ENCODE data around the gene LYRM1.
A peak's percentile ranks its signal among the peaks of the same experiment; 100 is the strongest.
"Not testable (repeated sequence)": the region's sequence is repeated elsewhere in the genome, so short reads cannot be mapped to it uniquely, and the experiment has no call there.

LYRM1 gene

DNA sequence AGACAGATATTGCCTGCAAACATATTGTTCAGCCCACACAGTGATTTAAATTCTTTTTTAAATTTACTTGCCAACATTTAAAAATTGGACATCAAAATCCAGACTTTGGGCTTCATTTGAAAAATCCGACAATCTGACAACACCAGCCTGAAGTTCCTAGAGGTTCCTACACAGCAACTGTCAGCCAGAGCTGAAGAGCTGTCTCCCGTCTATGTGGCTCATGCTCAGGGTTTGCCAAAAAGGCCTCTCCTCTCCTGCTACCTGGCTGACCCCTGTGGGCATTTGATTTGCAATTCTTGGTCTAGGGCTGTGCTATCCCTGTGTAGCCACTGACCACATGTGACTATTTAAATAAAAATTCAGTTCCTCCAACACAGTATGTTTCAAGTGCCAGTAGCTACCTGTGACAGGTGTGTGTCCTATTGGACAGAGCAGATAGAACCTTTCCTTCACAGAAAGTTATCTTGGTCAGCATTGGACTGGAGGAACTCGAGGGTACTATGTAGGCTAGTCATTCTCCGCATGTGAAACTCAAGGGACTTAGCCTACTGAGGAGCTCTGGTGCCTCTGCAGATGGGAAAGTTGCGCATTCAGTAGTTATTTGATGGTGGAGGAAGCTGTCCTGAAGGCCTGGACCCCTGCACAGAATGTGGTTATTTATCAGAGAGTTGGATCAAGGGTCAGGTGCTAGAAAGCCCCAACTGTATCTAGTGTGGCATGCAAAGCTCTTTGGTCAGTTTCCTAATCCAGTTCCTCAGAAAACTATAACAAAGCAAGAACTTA, 2.7 kb downstream of the LYRM1 start:
- no peak for DNase-seq

DNA sequence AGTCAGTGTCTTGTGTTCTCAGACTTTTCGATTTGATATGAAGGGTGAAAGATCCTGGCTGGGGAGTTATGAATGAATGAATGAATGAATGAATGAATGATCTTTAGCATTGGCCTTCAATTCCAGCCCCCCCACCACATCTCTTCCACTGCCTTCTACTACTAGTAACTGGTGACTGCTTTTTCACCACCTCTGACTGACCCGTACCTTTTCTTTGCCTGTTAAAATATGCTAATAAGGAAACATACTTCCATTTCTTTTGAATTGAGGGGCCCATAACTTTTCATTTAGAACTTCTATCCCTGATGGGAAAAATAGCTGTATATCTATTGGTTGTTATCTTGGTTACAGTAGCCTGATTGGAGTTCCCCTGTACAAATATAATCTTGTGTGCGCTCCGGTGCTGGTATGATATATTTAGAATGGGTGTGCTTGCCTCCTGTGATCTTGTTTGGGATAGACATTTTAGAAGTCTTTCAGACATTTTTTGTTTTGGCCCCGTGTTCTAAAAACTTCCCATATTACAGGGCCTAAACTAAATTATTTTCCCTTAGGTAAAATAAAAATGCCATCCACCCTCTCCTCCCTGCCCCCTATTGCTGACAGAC, 3.4 kb downstream of the LYRM1 start:
- no peak for DNase-seq

DNA sequence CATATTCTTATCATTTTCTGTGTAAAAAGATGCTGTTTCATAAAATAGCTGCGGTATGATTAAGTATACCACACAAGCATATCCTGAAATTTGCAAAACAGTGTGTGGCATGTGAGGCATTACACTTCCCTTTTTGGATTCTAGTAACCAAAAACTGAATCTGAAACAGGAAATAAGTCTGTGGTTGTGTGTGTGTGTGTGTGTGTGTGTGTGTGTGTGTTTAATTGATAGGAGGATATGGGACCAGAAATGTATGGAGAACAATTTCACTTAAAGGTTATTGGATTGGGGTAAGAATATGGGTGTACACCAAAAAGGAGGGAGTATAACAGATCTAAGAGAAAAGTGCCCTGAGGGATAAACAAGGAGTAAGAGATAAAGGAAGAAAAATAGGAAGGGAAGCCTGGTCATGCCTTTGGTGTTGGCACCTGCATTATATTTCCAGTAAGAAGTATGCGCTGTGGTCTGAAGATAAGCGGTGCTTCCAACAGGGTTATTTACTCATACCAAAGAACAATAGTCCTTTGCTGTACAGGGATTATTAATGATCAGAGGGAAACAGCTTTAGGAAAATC, 4.0 kb downstream of the LYRM1 start:
- no peak for DNase-seq

DNA sequence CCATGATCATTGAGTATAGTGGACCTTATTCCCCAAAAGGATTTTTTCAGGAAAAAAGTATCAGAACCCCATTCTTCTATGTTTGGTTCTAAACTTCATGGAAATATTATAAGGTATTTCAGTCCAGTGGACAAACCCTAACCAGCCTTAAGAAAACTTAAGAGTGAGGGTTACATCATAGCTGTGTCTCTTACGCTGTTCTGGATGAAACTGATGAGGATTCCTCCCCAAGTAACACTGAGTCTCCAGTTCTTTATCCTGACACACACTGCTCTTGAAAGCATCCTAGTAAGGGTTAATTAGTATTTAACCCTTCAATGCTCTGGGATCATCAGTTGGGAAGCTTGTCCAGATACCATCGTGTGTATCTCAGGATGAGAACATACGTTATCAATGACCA, 5.0 kb downstream of the LYRM1 start:
- no peak for DNase-seq

DNA sequence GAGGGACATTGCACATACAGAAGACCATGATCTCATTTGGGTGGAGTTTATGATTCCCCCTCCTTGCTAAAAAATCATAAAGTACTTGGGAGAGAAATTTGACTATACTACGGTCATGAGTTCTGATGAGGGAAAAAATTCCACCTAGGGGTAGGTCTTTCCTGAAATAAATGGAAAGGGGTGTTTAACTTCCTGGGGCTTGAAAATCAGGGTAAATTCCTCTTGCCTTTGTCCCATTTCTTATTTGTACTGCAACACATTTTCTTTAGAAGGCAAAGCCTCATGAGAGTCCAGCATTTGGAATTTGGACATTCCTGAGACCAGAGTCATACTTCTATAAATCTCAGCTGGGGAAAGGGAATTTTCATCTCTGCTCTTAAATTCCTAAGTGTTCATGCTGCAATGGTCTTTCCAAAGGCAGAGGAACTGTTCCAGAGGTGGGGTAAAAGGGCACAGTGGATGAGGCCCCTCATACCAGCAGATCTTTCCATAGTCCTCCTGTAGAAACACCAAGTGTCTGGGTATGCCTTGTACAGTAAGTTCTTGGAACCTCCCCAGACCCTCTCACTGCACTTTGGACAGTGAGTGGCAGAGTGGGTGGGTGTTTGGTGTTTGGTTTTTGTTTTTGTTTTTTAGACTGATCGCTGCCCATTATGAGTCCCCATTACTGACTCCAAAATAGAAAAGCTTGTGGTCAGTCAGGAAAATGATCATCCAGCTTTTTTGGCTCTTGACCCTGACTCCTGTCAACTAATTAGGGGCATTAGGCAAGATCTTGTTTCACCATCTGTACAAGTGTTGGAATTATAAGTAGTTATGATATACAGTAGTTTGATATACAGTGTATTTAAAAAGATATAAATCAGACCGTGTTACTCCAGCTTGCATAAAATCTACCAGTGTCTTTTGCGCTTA, 6.0 kb downstream of the LYRM1 start:
- DNase-seq, result peak; percentile 36

DNA sequence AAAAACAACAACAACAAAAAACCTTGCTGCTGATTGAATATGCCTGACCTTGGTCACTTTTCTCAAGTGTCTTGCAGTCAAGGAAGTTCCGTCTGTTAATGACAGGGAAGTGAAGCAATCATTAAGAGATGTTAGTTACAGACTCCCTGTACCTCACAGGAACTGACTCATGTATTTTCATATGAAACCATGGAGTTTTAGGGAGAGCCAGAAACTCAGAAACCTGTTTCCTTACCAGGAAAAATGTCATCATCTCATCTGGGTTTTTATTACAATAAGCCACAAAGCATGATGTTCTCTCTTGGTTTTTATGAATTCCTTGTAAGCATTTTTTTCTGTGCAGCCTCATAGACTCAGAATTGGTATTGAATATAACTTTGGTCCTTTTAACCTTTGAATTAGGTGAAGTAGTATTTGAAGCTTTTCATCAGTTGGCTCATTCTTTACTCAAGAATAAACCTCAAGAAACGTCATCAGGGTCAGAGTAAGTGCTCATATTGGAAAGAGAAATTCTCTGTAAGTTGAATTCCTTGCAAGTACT, 10.3 kb downstream of the LYRM1 start:
- DNase-seq, result peak; percentile 47

DNA sequence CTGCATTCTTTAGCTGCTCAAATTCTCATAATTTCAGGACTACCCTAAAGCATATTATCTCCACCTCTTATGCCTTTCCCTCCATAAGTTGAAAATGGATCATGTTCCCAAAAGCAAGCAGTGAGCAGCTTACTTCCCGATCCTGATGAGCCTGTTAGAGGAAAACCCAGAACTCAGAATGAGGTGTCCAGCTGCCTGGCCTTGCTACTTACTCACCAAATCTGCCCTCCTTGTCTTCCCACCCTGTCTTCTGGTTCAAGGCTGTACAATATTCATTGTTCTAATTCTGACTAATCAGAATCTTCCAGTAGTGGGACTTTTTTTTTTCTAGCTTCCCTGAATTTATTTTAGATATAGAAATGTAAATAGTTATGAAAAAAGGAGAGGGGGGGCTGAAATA, 10.8 kb downstream of the LYRM1 start:
- no peak for DNase-seq

DNA sequence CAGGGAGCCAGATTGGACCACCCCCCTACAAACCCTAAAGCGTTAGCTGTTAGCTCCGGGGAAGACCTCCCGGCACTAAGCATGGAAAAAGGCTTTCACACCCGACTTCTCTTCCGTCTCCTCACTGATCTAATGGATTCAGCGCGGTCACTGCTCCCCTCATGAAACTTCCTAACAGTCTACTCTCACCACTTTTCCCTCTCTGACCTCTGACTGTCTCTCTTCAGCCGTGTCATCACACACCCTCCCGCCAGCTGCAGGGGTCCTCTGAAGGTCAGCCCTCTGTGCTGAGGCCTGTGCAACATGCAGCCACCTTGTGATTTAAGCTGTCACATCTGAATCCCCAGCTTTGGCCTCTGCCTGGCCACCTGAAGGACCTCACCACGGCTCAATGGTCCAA, 15.7 kb downstream of the LYRM1 start:
- no peak for DNase-seq

DNA sequence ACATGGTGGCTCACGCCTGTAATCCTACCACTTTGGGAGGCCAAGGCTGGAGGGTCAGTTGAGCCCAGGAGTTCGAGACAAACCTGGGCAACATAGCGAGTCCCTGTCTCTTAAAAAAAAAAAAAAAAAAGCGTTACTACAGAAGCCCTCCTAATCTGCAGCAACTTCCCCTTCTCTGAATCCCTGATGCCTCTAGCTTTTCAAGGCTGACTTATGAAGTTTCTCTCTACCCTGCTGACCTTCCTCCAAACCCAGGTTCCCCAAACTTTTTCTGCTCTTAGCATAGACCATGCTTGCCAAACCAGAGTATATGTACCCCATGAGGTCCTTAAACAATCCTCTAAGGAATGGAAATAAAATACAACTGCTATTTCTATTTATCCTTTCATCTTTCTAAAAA, 16.4 kb downstream of the LYRM1 start:
- no peak for DNase-seq

DNA sequence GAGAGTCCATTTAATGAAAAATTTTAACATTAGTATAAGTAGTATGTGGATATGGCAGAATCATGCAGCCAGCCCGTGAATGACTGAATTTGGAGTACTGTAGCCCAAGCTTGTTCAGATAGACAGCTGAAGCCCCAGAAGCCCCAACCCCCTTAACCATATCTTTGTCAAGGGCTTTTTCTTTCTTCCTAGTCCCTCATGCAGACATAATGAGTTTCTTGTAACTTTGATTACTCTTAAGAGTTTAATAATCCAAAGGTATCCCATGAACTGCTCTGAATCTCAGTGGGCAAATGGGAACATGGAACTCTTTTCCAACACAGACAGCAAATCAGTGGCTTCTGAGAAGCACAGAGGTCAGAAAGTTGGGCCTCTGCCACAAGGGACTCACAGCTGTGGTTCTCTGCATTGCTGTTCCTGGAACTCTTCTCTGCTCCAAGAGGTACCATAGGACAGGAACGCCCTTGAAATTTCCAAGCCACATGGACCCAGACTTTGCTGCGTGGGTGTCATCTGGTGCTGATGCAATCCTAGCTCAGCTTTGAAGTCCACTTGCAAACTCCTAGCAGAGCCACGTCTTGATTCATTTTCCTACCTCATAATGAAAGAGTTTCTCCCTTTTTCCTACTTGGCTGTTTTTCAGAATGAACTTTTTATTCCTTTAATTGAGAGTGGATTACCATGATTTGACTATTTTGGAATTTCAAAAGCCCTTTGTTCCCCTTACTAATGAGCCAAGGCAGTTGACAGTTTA, 18.1 kb downstream of the LYRM1 start:
- DNase-seq, result no peak

DNA sequence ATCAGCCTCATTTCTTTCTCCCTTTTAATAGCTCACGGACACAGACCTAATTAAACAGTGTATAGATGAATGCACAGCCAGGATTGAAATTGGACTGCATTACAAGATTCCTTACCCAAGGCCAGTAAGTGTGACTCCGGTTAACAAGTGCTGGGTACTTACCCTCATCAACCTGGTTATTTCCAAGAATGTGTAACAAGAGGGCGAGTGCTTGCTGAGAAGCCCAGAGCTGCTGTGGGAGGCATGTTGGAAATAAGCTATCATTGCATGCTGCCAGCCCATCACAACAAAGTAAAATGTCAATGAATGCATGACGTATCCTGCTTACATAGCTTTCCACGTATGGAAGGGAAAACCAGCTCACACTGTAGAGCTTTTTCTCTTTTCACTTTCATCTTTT, 19.5 kb downstream of the LYRM1 start:
- DNase-seq, result no peak

DNA sequence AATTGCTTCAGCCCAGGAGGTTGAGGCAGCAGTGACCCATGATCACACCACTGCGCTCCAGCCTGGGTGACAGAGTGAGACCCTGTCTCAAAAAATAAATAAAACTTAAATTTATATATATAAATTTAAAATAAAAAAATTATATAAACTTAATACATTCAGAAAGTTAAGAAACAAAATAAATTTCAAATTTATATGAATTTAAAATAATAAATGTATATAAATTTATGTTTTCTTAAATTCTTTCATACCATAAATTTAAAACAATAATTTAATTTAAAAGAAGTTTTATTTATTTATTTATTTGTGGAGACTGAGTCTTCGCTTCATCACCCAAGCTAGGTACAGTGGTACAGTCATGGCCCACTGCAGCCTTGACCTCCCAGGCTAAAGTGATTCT, 20.2 kb downstream of the LYRM1 start:
- no peak for DNase-seq

DNA sequence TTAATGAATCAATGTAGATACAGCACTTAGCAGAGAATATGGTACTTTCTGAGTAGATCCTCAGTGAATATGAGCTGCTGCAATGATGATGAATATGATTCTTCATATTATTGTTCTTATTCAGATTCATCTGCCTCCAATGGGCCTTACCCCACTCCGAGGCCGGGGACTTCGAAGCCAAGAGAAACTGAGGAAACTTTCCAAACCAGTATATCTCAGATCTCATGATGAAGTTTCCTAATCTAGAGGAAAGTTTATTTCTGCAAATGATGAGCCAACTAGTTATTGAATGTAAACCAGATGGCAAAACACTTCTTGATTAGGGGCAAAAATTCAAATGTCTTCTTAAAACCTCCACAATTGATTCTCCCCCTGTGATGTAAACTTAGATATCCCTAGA, 23.3 kb downstream of the LYRM1 start:
- DNase-seq, result no peak

DNA sequence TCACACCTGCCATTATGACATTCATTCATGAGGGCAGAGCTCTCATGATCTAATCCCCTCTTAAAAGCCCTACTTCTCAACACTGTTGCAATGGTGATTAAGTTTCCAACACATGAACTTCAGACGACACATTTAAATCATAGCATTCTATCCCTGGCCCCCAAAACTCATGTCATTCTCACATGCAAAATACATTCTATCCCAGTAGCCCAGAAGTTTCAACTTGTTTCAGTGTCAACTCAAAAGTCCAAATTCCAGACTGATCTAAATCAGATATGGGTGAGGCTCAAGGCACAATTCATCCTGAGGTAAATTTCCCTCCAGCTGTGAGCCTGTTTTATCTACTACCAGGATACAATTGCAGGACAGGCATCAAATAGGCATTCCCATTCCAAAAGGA, 25.2 kb downstream of the LYRM1 start:
- DNase-seq, result no peak

DNA sequence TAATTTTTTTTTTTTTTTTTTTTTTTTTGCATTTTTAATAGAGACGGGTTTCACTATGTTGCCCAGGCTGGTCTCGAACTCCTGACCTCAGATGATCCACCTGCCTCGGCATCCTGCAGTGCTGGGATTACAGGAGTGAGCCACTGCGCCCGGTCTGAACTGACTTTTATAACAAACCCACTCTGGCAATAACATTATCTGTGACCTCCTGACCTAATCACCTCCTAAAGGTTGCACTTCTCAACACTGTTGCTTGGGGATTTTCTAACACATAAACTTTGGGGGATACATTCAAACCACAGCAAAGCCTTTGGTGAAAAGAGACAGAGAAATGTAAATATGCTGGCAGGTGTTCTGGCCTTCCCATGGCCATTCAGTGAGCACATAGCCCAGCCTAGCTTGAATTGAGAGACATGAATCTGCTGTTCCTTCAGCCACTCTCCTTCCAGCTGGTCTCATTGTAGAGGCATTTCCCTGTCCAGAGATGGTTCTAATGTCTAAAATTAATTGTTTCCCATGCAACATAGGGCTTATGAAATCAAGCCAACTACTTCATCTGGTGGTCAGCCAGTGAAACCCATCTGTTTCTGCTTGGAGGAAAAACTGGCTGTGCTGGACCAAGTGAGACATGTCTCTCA, 28.3 kb downstream of the LYRM1 start:
- no peak for DNase-seq

DNA sequence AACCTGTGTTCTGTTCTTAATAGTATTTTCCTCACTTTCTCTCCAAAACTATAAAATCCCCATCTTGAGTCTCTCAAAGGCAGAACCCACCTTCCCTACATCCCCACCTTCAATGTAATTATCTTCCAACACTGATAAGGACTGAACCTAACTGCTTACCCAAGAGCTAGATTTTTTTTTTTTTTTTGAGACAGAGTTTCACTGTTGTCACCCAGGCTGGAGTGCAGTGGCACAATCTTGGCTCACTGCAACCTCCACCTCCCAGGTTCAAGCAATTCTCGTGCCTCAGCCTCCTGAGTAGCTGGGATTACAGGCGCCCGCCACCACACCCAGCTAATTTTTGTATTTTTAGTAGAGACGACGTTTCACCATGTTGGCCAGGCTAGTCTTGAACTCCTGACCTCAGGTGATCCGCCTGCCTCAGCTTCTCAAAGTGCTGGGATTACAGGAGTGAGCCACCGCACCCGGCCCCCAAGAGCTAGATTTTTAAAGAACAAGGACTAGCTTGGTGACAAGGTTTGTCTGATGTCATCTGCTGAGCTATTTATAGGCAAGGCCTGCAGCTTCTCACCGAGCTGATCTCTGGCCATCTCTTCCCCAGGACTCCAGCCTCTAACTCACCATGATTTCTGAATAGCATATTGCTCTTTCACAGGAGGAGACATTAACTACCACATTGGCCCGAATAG, 29.2 kb downstream of the LYRM1 start:
- not testable (repeated sequence) for DNase-seq

DNA sequence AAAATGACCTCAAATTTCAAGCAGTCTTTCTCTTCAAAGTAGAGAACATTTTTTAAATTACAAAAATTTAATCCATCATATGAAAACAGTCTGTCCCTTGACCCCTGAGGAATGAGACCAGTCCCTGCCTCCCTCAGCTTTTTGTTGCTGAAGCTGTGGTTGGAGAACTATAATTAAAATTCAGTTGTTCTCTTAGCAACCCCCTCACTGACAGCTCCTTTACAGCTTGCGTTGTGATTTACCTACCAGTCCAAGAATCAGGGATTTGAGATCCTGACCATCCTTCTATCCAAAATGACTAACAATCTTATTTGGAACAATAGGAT, 29.8 kb downstream of the LYRM1 start:
- DNase-seq, result no peak

DNA sequence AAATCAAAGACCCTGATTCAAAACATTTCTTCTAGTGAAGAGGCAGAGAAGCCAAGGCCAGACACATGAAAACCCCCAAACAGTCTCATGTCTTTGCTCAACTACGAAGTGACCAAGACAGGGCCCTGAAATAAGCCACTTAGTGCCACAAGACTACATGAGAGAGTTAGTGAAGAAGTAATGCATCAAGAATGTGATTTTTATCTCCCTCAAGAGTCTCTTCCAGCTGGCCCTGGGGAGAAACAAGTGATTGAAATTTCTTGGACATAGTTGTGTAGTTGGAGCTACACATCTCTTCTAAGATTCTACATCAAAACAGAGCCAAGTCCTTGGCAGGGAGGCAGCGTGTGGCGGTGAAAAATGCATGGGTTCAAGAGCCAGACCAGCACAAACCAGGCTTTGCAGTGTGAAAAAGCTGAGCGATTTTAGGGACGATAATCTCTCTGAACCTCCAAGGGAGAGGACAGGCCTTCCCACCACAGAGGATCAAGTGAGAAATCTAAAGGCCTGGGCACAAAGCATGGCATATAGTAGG, 30.6 kb downstream of the LYRM1 start:
- no peak for DNase-seq

DNA sequence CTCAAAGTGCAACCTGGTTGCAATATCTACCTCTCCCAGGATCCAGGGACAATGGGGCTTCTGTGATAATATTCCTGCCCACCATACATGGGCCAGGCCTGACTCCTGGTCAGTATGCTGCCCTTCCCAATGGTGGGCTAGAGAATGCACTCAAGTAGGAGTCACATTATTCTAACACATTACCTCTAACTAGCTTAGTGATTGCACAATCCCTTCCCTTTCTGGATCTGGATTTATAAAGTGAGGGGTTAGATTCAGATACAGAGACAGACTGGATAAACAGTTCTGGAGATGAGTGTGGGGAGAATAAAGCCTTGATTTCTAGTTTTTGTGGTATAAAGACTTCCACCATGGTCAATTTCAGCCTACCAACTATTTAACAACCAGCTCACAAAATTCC, 33.0 kb downstream of the LYRM1 start:
- DNase-seq, result no peak

DNA sequence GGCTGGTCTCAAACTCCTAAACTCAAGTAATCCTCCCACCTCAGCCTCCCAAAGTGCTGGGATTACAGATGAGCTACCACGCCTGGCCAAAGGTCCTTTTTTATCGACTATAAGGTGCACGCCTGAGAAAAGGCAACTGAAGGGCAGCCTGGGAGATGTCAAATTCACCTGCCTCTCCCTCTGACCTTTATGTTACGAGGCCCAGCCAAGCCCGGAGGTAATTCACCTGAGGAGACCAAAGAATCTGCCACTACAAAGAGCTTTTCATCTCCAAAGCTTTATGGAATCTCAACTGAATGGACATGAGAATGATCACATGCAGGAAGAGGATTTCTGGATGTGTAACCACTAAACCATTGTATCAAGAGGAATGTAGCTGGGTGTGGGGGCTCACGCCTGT, 37.2 kb downstream of the LYRM1 start:
- no peak for DNase-seq

DNA sequence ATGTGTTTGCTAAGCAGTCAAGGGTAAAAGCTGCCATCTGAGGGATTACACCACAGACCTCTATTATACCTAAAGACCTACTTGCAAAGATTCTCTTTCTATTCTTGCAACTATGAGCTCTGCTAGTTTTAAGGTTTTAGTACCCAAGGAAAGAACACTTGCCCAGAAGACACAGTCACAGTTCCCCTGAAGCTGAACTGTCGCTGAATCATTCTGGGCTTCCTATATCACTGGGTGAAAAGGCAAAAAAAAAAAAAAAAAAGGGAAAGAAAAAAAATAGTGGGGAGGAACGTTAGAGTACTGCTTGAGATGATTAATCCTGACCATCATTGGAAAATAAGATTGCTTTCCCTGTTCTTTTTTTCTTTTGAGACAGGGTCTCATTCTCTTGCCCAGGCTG, 37.9 kb downstream of the LYRM1 start:
- DNase-seq, result peak; percentile 26

All from amniotic stem cell (primary cell).